Thoracic aorta (tissue), 2 donors: Measurements from ENCODE around the gene GNG5. TPM values are rescaled to one million over a fixed set of nuclear protein-coding genes. Genes with fewer than 3 reads are reported as not detected.

Experiments
- ATAC-seq: fragments of 150-250 bp; one replicate; pipeline ENCODE4 v1.8.0; 2017; ENCODE audit warnings: low read depth; ENCODE audit not compliant: insufficient number of reproducible peaks, low FRiP score
- DNase-seq: peaks from one replicate; pipeline ENCODE4 v3.0.0-alpha.2; 2020; ENCODE audit warnings: low spot score
- H3K27ac ChIP-seq, 2 donors: fragments of 200-600 bp; sonication (generic); 1 replicate in 1 of 2; 2 replicates in 1 of 2; pipeline ENCODE4 v1.5.1; 2016; ENCODE audit warnings: mild to moderate bottlenecking in 2 of 2, moderate library complexity in 2 of 2
- H3K27me3 ChIP-seq: fragments of 200-600 bp; sonication (generic); replicated peaks from 2 replicates; pipeline ENCODE4 v1.6.0; 2016; ENCODE audit warnings: mild to moderate bottlenecking; ENCODE audit not compliant: insufficient read depth
- H3K36me3 ChIP-seq: fragments of 200-600 bp; sonication (generic); one replicate; pipeline ENCODE4 v1.5.1; 2016
- H3K4me1 ChIP-seq, 2 donors: fragments of 200-600 bp; sonication (generic); 1 replicate in 1 of 2; 2 replicates in 1 of 2; pipeline versions ENCODE4 v1.5.1 to v1.6.0; 2016; ENCODE audit warnings: low read depth in 2 of 2, mild to moderate bottlenecking in 1 of 2; ENCODE audit not compliant: control insufficient read depth in 1 of 2
- H3K4me3 ChIP-seq: fragments of 200-600 bp; sonication (generic); 2 replicates; pipeline ENCODE4 v1.5.1; 2016; ENCODE audit warnings: mild to moderate bottlenecking
- H3K9me3 ChIP-seq: fragments of 200-600 bp; sonication (generic); 2 replicates; pipeline ENCODE4 v1.5.1; 2016
- total RNA-seq, 2 donors: library from RNA; depleted of rRNA; stranded (reverse); fragments of >200 nt; gene quantifications; one replicate each; pipeline versions ENCODE4 v1.1.0 to v1.2.3, GENCODE V29; 2016
- TF ChIP-seq, protein P1 (sequence below): fragments of 200-600 bp; sonication (generic); IDR thresholded peaks from one replicate; pipeline ENCODE4 v1.5.1; 2019; ENCODE audit warnings: antibody characterized with exemption

GNG5 gene
- total RNA-seq, 2 donors from 2014 or later: 87.2 to 128 TPM

DNA sequence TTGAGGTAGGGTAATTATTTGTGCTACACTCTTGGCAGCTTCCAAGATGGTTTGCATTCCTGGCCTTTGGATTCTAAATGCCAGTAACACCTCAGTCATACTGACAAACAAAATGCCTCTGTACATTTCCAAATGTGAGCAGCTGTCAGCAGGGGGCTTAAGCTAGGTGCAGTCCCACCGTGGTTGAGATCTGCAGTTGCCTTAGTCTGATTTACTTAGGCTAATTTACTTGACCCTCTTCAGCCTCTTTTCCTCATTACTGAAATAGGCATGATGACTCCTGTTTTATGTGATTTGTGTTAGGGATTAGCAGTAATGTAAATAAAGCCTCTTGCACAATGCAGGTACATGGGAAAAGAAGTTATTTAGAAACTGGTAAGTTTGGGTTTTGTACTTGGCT, 13.7 kb downstream of the GNG5 start:
- Histone ChIP-seq H3K4me1 (no peaks in the 10 kb centered on the region), H3K27me3 (no peaks in the 10 kb centered on the region), H3K36me3 (peaks cover 31% of the 10 kb centered on the region), H3K27ac (no peak overlapping the region), H3K9me3 (no peaks in the 10 kb centered on the region), H3K4me3 (no peak overlapping the region)
- DNase-seq (no peak), ATAC-seq (no peak)
- TF ChIP-seq, protein P1, sequence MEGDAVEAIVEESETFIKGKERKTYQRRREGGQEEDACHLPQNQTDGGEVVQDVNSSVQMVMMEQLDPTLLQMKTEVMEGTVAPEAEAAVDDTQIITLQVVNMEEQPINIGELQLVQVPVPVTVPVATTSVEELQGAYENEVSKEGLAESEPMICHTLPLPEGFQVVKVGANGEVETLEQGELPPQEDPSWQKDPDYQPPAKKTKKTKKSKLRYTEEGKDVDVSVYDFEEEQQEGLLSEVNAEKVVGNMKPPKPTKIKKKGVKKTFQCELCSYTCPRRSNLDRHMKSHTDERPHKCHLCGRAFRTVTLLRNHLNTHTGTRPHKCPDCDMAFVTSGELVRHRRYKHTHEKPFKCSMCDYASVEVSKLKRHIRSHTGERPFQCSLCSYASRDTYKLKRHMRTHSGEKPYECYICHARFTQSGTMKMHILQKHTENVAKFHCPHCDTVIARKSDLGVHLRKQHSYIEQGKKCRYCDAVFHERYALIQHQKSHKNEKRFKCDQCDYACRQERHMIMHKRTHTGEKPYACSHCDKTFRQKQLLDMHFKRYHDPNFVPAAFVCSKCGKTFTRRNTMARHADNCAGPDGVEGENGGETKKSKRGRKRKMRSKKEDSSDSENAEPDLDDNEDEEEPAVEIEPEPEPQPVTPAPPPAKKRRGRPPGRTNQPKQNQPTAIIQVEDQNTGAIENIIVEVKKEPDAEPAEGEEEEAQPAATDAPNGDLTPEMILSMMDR: no peak

GRCh38 chr1:84489766-84490165, 16.6 kb downstream of the GNG5 start:
- DNase-seq (no peak), ATAC-seq (no peak)
- Histone ChIP-seq H3K4me3 (no peak overlapping the region), H3K27me3 (no peaks in the 10 kb centered on the region), H3K36me3 (peaks cover 17% of the 10 kb centered on the region), H3K27ac (no peak overlapping the region), H3K4me1 (no peaks in the 10 kb centered on the region), H3K9me3 (no peaks in the 10 kb centered on the region)
- TF ChIP-seq, protein P1: no peak

GRCh38 chr1:84488107-84488506, 18.3 kb downstream of the GNG5 start:
- Histone ChIP-seq H3K36me3 (peaks cover 17% of the 10 kb centered on the region), H3K27ac (no peak overlapping the region), H3K27me3 (no peaks in the 10 kb centered on the region), H3K4me3 (no peak overlapping the region), H3K9me3 (no peaks in the 10 kb centered on the region), H3K4me1 (no peaks in the 10 kb centered on the region)
- TF ChIP-seq, protein P1: no peak
- DNase-seq: no peak
- no peak for ATAC-seq

DNA sequence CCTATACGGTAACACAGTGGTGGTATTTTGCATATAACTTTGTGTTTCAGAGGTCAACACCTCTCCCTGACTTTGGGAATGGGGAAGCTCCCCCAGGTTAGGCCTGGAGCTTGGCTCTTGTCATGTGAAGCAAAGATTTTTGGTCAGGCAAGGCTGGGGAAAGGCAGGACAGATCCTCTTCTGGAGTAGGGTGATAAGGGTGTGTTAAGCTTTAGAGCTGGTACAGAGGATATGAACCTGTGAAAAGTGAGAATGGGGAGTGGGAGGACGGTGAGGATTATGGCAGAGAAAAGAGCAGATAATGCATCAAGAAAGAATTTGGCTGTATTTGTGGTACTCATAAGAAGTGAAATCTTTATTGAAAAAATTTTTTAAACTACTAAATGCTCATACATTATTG, 25.1 kb downstream of the GNG5 start:
- H3K4me1 ChIP-seq: peaks cover 15 to 17% of the 10 kb centered on the region in 2 donors
- no peaks in the 10 kb centered on the region for H3K27me3 ChIP-seq
- no peak overlapping the region for H3K27ac ChIP-seq
- TF ChIP-seq, protein P1: no peak
- no peak overlapping the region for H3K4me3 ChIP-seq
- no peaks in the 10 kb centered on the region for H3K9me3 ChIP-seq
- no peak for DNase-seq
- no peaks in the 10 kb centered on the region for H3K36me3 ChIP-seq
- no peak for ATAC-seq

DNA sequence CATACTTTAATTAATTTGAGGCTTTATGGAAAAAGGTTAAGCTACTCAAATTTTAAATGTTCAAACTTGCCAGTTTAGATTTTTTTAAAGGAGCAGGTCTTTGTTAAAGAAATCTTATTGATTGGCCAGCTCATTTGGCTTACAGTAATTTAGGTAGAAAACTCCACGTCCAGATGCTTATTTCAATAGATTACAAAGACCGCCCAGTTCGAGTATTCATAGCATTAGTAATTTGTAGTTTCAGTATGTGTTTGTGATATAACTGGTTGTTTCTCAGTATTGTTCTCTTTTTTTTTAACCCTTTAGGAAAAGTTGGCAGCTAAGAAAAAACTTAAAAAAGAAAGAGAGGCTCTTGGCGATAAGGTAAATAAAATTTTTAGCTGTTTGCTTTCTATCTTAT, 25.7 kb downstream of the GNG5 start:
- no peaks in the 10 kb centered on the region for H3K36me3 ChIP-seq
- TF ChIP-seq, protein P1: no peak
- peak overlapping the region; percentile 95 for H3K4me3 ChIP-seq
- no peaks in the 10 kb centered on the region for H3K27me3 ChIP-seq
- H3K9me3 ChIP-seq: no peaks in the 10 kb centered on the region
- peaks cover 15 to 17% of the 10 kb centered on the region in 2 donors for H3K4me1 ChIP-seq
- H3K27ac ChIP-seq: no peak overlapping the region
- no peak for DNase-seq
- no peak for ATAC-seq
